ENCODE results near the gene CALR.
"Not testable (repeated sequence)": the region's sequence is repeated elsewhere in the genome, so short reads cannot be mapped to it uniquely, and the experiment has no call there.

CALR gene

GRCh38 chr19:12953799-12954611, 15.6 kb downstream of the CALR start:
- no peak for DNase-seq

GRCh38 chr19:12954612-12954962, 16.2 kb downstream of the CALR start:
- DNase-seq: no peak

GRCh38 chr19:12955575-12955974, 17.2 kb downstream of the CALR start:
- DNase-seq: not testable (repeated sequence)

- no peak for DNase-seq
Measured at GRCh38 chr19:12955996-12956395, 17.6 kb downstream of the CALR start.

- peak; percentile 66 to 74 for DNase-seq
Measured at GRCh38 chr19:12956446-12957388, 18.3 kb downstream of the CALR start, which contains the start of gene GADD45GIP1. Gene GADD45GIP1 (minus strand): TSS chr19:12957223. CDS start chr19:12957212, 11 bp downstream.

GRCh38 chr19:12957389-12957952, 19.1 kb downstream of the CALR start:
- not testable (repeated sequence) for DNase-seq

DNA sequence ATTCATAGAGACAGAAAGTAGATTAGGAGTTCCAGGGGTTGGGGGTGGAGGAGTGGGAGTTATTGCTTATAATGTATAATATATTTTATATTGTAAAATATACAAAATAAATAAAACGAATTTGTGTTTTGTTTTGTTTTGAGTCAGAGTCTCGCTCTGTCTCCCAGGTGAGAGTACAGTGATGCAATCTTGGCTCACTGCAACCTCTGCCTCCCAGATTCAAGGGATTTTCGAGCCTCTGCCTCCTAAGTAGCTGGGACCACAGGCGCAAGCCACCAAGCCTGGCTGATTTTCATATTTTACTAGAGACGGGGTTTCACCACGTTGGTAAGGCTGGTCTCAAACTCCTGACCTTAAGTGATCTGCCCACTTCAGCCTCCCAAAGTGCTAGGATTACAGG, 21.1 kb downstream of the CALR start:
- DNase-seq: no peak

DNA sequence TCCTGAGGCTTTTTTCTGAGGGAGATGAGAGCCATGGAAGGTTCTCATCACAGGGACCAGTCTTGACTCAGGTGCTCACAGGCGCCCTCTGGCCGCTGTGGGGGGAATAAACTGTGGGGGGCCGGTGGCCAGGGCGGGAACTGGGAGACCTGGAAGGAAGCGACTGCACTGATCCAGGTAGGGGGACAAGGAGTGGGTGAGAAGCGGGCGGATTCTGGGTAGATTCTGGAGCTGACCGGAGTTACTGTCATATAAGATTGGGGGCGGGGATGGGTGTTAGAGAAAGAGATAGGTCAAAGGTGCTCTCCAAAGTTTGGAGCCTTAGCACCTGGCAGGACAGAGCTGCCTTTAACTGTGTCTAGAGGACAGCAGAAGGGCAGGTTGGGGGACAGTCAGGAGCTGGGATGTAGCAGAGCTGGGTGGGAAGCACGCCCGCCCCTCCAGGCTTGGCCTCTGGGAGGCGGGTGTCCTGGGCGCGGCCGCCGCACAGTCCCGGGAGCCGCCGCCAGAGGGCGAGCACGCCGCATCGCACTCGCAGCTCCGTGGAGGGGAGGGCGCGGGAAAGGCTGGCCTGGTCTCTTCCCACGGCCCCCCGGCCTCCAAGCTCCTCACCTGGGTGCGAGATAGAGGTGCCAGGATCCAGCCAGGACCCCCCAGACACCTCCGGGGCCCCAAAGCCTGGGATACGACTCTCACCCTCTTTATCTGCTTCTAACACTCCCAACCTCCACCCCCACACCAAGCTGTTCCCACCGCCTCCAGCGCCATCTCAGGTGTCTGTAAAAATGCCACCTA, 26.8 kb downstream of the CALR start:
- DNase-seq: peak; percentile 55 to 90

GRCh38 chr19:12965812-12966135, 27.4 kb downstream of the CALR start:
- DNase-seq: no peak

GRCh38 chr19:12967907-12968306, 29.5 kb downstream of the CALR start:
- no peak for DNase-seq

- DNase-seq: no peak
Measured at GRCh38 chr19:12969292-12969988, 31.0 kb downstream of the CALR start, which contains the start of gene DAND5. Gene DAND5 (plus strand): TSS chr19:12969576. CDS start chr19:12969661, 85 bp downstream.

DNA sequence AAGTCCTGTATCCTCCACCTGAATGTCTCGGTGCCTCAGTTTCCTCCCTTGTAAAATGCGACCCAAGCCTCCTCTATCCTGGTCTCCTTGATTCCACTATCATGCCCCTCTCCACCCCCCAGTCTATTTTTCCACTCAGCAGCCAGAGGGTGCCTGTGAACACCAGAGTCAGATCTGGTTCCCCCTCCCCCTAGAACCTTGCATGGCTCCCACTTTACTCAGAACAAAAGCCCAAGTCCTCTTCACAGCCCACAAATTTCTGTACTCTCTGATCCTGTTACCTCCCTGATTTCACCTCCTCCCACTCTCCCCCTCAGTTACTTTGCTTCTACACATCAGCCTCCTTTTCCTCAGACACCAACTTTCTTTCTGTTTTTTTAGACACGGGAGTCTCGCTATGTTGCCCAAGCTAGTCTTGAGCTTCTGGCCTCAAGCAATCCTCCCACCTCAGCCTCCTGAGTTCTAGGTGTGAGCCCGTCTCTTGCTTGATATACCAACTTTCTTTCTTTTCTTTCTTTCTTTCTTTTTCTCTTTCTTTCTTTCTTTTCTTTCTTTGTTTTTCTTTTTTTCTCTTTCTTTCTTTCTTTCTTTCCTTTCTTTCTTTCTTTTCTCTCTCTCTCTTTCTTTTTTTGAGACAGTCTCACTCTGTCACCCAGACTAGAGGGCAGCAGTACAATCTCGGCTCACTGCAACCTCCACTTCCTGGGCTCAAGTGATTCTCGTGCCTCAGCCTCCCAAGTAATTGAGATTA, 31.8 kb downstream of the CALR start:
- no peak for DNase-seq

DNA sequence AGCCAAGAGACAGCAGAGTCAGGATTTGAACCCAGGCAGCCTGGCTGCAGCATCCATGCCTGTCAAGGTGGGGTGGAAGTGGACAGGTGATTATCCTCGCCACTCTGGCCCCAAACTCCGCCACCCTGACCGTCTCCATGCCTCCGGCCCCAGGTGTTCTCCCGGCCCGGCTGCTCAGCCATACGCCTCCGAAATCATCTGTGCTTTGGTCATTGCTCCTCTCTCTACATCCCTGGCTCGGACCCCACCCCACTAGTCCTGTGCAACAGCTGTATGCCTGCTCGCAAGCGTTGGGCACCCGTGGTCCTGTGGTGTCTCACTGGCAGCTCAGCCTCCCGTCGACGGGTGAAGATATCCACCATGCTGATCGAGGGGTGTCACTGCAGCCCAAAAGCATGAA, 34.8 kb downstream of the CALR start:
- DNase-seq: no peak

DNA sequence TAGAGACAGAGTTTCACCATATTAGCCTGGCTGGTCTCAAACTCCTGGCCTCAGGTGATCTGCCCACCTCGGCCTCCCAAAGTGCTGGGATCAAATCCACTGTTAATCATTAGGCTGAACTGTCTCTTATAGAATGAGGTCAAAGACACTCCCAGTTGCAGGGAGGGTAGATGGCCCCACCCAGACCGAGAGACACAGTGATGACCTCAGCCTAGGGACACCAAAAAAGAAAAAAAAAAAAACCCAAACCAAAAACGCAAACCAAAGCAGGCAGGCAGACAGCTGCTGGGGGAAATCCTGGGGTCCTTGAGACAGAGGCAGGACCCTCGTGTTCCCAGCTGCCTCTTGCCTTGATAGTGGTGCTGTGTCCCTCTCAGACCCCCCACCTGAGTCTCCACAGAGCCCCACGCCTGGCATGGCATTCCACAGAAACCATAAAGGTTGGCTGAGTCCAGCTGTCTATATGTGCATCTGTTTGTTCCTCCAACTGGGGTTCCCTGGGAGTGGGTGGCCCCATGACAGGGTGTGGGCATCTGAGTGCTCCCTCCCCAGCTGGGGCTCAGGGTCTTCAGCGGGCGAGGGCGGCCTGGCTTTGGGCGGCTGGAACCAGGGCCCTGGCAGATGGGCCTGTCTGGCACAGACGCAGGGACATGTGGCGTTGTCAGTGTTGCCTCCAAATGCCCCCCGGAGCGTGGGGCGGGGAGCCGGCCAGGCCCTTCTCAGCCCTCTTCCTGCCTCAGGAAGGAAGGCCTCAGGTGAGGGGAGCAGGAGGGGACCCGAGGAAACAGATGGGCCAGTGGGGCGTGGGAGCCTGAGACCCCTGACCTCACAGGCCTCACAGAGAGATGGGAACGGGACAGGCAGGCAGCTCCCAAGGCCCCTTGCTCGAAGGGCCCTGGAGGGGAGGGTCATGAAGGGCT, 36.2 kb downstream of the CALR start:
- DNase-seq: no peak

GRCh38 chr19:12975221-12975741, 36.9 kb downstream of the CALR start:
- DNase-seq: no peak

GRCh38 chr19:12976109-12976508, 37.7 kb downstream of the CALR start:
- DNase-seq: not testable (repeated sequence)

DNA sequence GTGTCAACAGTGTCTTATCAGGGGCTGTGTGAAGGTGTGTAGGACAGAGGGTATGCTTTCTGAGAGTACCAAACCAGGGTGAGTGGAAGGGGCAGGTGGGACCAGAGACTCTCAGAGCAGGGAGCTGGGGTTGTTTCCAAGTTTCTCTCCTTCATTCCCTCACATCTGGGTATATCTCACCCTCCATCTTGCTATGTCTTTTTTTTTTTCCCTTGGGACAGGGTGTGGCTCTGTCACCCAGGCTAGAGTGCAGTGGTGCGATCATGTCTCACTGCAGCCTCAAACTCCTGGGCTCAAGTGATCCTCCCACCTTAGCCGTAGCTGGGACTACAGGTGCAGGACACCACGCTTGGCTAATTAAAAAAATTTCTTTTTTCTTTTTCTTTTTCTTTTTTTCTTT, 41.6 kb downstream of the CALR start:
- DNase-seq: no peak

DNA sequence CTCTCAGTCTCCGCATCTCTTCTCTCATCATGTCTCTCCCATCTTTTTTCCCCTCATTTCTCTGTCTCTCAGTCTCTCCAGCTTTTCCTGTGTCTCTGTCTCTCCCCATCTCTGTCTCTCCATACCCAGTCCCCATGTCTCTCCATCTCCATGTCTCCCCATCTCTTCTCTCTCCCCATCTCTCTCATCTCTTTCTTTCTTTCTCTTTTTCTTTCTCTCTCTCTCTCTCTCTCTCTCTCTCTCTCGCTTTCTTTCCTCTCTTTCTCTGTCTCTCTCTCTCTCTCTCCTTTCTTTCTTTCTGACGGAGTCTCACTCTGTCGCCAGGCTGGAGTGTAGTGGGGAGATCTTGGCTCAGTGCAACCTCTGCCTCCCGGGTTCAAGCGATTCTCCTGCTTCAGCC, 44.2 kb downstream of the CALR start:
- DNase-seq: no peak

DNA sequence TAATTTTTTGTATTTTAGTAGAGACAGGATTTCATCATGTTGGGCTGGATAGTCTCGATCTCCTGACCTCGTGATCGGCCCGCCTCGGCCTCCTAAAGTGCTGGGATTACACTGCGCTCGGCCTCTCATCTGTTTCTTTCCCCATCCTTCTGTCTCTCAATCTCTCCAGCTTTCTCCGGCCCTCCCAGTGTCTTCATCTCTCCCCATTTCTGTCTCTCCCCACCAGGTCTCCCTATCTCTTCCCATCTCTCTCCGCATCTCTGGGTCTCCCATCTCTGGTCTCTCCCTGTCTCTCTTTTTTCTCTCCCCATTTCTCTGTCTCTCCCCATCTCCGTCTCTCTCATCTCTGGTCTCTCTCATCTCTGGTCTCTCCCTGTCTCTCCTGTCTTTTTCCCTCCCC, 44.7 kb downstream of the CALR start:
- DNase-seq: no peak
